ENCODE measurements around the gene ZBTB25.
"Not testable (repeated sequence)": the region's sequence is repeated elsewhere in the genome, so short reads cannot be mapped to it uniquely, and the experiment has no call there.

The ZBTB25 gene

GRCh38 chr14:64503434-64504309, at the start of gene ZBTB25:
Gene ZBTB25, minus strand, starts transcription at chr14:64503838. Its CDS starts 13,305 bp downstream, at chr14:64490533.
- peak; percentile 94 for DNase-seq

- DNase-seq = no peak
Observed at GRCh38 chr14:64550621-64551333, 47.1 kb upstream of the ZBTB25 start.

- no peak for DNase-seq
Observed at GRCh38 chr14:64549791-64550620, 46.4 kb upstream of the ZBTB25 start, which contains the start of gene PPP1R36. Gene PPP1R36, plus strand, starts transcription at chr14:64549961. Its CDS starts 37 bp downstream, at chr14:64549998.

- DNase-seq = no peak
Observed at GRCh38 chr14:64549016-64549415, 45.4 kb upstream of the ZBTB25 start.

GRCh38 chr14:64544607-64545312, 41.1 kb upstream of the ZBTB25 start:
- DNase-seq = no peak

GRCh38 chr14:64542836-64543201, 39.2 kb upstream of the ZBTB25 start:
- DNase-seq = no peak

- DNase-seq = no peak
Observed at GRCh38 chr14:64541972-64542835, 38.6 kb upstream of the ZBTB25 start.

- no peak for DNase-seq
Observed at GRCh38 chr14:64541261-64541971, 37.8 kb upstream of the ZBTB25 start.

- DNase-seq = peak; percentile 87
Observed at GRCh38 chr14:64540208-64541202, 36.9 kb upstream of the ZBTB25 start, which contains the start of gene HSPA2. Gene HSPA2, plus strand, starts transcription at chr14:64540741. Its CDS starts 109 bp downstream, at chr14:64540850.

- no peak for DNase-seq
Observed at GRCh38 chr14:64536488-64537245, 33.0 kb upstream of the ZBTB25 start.

GRCh38 chr14:64531567-64531966, 27.9 kb upstream of the ZBTB25 start:
- DNase-seq = no peak

- no peak for DNase-seq
Observed at GRCh38 chr14:64525354-64525753, 21.7 kb upstream of the ZBTB25 start.

GRCh38 chr14:64522591-64523355, 19.1 kb upstream of the ZBTB25 start:
- DNase-seq = no peak

GRCh38 chr14:64520699-64521098, 17.1 kb upstream of the ZBTB25 start:
- no peak for DNase-seq

- no peak for DNase-seq
Observed at GRCh38 chr14:64518229-64518628, 14.6 kb upstream of the ZBTB25 start.

GRCh38 chr14:64517667-64518066, 14.0 kb upstream of the ZBTB25 start:
- DNase-seq = not testable (repeated sequence)

GRCh38 chr14:64516969-64517368, 13.3 kb upstream of the ZBTB25 start:
- no peak for DNase-seq

- no peak for DNase-seq
Observed at GRCh38 chr14:64515053-64515452, 11.4 kb upstream of the ZBTB25 start.
